HG03565 (cell line): ENCODE results near the gene CAVIN3.
"Not testable (repeated sequence)": the region's sequence is repeated elsewhere in the genome, so short reads cannot be mapped to it uniquely, and the experiment has no call there.

Source experiments
- ATAC-seq: cut with Tn5 transposase; IDR thresholded peaks from one replicate; pipeline ENCODE4 v1.9.1; 2021; ENCODE audit warnings: mild to moderate bottlenecking, moderate library complexity; ENCODE audit not compliant: unreplicated experiment

The CAVIN3 gene

DNA sequence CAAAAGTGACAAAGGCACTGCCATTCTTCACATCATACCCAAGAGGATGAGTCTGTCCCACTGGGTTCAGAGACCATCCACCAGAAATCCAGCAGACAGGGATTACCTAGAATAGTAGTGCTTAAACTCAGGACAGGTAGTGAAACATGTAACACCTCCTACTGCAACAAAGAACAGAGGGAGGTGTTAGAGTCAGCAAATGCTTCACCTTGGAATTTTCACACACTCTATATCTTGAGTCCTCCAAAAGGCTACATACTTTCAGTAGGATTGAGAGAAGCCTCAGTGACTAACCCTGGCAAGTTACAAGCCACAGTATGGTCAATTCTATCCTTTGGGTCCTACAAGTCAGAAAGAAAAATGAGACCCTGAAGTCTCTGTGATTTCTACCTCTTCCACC is 6.0 kb upstream of the CAVIN3 start:
- no peak for ATAC-seq

DNA sequence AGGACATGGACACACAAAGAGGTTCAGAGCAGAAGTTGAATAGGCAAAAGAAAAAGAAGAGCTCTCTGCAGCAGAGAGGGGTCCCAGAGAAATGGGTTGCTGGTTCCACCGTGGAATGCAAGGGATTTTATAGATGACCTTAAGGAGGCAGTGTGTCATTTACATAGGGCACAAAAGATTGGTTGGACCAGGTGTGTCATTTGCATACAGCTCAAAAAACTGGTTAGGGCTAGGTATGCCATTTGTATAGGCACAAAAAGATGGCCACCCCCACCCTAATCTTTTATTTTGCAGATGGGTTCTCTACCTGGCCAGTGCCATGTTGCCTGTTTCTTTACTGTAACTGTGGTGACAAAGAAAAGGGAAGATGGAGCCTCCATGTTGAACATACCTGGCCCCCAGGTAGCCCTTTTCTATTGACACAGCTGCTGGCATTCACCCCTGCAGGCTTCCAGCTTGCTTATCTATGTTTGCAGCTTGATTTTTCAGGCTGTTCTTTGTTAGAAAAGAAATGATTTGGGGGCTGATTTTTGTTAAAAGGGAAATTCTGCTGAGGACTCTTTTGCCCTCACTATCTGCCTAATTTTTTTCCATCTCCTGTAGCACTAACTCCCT is 3.1 kb upstream of the CAVIN3 start:
- ATAC-seq, result no peak

DNA sequence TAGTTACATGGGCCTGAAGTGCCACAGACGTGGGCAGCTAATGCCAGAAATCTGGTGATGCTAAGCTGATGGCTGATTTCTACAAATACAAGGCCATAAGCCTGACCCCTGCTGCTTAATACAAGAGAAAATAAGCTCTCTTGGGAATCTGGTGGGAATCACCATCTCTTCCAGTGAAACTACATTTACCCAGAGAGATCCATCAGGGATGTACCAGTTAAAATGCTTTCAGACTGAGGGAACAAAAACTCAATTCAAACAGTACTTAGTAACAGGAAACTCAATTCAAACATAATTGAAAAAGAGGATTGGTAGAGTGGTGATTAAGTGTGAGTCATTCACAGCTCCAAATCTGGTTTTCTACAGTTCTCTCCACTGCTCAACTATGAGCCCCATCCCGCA is 1.7 kb upstream of the CAVIN3 start:
- ATAC-seq, result no peak

GRCh38 chr11:6321356-6321755 is 1.1 kb upstream of the CAVIN3 start:
- no peak for ATAC-seq

DNA sequence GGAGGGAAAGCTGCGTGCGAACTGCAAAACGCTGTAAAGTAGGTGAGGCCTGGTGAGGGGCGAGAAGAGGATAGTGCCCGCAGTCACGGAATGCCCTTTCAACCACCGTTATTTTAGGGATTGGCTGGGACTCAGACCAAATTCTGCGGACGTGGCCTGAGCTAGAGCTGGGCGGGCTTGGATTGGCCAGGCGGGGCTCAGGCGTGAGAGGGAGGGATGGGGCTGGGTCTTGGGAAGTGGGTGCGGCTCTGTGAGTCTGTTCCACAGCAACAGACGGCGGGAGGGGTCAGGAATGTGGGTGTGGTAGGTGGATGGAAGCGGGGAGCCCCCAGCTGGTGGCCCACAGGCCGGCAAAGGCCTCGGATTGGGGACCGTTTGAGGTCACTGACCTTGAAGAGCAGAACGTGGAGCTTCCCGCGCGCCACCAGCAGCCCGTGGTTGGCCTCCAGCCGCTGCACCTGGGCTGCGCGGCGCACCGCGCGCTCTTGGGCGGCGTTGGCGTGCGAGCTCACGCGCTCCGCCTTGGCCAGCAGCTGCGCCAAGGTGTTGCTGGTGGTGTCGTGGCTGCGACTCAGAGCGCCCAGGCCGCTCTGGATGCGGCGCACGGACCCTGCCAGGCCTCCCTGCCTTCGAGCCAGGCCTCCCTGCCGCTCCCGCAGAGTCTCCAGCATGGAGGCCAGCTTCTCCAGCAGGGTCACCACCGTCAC is 444 bp downstream of the CAVIN3 start:
- peak; percentile 35 for ATAC-seq

- ATAC-seq, result no peak
Measured at GRCh38 chr11:6319001-6319703, 1.1 kb downstream of the CAVIN3 start.

- no peak for ATAC-seq
Measured at GRCh38 chr11:6318204-6318603, 2.1 kb downstream of the CAVIN3 start.

DNA sequence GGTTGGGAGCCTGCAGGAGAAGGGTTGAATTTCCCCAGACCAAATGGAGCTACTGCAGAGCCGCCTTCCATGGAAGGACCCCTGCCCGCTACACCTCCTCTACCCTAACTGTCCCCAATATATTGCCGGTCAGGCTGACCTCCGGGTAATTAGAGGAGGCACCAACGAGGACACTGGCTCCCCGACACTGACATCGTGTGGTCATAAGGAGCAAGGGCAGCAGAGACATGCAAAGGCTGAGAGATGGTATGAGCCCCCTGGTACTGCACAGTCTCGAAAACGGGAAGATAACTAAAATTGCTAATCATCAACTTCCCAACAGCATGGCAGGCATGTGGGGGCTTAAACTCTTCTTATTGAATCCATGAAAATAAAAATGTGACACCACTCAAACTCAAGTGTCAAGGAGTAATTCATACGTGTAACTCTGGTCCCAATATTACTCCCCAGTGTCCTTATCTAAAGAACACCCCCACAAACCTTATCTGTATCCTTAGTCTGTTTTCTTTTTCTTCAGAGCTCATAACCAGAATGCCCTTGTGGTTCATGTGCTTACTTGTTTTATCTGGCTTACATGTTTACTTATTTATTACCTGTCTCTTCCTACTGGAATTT is 4.4 kb downstream of the CAVIN3 start:
- ATAC-seq, result peak; percentile 67

- no peak for ATAC-seq
Measured at GRCh38 chr11:6312106-6312505, 8.2 kb downstream of the CAVIN3 start.

DNA sequence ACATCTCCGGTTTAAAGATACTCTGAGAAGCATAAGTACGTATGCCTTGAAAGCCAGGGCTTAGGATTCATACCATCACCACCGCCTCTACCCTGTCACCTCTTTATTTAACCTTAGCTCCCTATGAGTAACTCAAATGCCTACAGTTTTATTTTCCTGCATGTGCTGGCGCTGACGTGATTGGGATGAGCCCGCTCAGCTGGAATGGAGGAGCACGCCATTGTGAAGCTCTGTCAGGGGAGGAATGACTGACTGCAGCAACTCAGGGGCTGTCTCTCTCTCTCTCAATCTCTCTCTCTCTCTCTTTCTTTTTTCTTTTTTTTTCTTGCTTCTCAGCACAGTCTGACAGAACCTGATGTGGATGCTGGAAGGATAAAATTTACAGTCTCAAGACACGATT is 12.4 kb downstream of the CAVIN3 start:
- no peak for ATAC-seq

DNA sequence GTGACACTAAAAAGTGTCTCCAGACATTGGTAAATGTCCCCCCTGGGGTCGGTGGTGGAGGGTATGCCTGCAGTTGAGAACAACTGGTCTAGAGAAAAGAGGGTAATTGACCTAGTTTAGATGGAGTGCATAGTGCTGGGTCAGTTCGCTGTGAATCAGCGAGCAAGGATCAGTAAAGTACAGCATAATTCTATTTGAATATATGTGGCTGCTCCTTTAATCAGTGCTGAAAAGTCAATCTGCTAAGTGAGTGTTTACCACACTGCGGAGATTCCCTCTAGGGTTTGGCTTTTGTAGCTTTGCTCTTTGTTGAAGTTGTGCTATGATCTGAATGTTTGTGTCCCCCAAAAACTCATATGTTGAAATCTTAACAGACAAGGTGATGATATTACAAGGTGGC is 15.0 kb downstream of the CAVIN3 start:
- ATAC-seq, result no peak

GRCh38 chr11:6303661-6304060 is 16.6 kb downstream of the CAVIN3 start:
- ATAC-seq, result no peak

GRCh38 chr11:6301096-6301495 is 19.2 kb downstream of the CAVIN3 start:
- ATAC-seq, result no peak

- no peak for ATAC-seq
Measured at GRCh38 chr11:6300325-6300724, 20.0 kb downstream of the CAVIN3 start.

DNA sequence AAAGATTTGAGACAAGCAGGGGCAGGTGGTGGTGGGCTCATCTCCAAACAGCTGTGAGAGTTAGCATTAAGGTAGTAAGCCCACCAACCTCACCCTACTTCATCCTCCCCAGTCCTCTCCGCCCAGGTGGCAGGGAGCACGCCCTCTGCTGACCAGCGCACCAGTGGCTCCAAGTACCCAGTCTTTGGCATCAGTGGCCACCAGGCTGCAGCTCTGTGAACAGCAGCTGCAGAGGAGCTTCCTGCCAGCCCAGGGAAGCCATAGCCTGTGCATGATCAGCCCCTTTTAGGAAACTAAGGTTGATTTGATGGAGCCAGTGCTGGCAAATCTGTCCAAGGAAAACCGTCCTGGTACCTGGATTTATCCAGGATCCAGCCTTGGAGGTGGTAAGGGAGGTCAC is 21.7 kb downstream of the CAVIN3 start:
- peak; percentile 46 for ATAC-seq

- ATAC-seq, result no peak
Measured at GRCh38 chr11:6297831-6298230, 22.5 kb downstream of the CAVIN3 start.

DNA sequence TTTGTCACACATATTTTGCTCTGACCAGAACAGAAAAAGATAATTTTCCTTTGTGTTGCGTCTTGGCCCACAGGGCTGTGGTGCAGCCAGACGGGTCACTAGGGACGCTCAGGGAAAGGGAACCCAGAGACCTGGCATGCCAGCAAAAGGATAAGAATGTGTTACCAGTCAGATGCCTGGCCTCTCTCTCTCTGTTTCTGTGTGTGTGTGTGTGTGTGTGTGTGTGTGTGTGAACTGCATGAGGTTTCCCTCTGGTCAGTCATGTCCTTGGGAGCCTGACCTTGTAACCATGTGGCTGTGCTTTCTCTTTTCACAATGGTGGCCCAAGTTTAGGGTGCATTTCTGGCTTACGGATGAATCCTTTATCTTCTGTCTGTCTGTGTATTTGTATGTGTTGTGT is 35.3 kb downstream of the CAVIN3 start:
- ATAC-seq, result no peak

DNA sequence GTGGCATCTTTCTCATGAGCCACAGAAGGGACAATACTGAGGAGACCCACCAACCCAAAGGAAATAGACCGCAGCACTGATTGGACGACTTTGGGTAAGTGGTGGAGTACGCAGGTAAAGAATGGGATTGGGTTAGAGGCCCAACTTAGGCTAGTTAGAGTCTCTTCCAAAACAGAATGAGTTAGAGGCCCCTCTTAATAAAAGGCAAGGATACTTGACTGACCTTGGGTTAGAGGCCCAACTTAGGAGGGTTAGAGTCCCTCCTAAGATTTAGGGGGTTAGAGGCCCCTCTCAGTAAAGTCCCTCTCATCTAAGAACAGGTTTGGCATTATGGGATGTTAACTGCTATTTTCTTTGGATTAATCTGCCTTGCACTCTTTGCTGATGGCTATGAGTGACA is 36.1 kb downstream of the CAVIN3 start:
- no peak for ATAC-seq

GRCh38 chr11:6283453-6284023 is 36.8 kb downstream of the CAVIN3 start:
- no peak for ATAC-seq

GRCh38 chr11:6280809-6281208 is 39.5 kb downstream of the CAVIN3 start:
- not testable (repeated sequence) for ATAC-seq

DNA sequence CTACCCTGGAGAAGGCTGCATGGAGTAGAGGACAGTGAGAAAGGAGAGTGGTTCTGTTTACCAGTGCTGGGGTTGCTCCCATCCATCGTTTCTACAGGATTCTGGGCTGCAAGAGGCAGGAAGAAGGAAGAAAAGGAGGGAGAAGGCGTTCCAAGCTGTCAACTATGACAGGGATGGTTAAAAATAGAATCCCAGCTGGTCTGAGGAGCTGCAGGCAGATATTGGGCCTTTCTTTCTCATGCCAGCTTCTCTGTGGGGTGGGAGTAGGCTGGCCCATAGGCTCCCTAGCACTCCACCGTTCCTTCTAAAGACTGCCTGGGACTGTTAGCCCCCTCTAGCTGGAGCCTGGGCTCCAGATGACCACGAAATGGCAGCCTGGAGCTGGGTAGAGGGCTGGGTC is 47.1 kb downstream of the CAVIN3 start:
- no peak for ATAC-seq
